Osteocyte (in vitro differentiated cells): Measurements from ENCODE around the gene BABAM2. TPM values are rescaled to one million over a fixed set of nuclear protein-coding genes. Genes with fewer than 3 reads are reported as not detected.

Experiments used
- DNase-seq: peaks from one replicate; pipeline ENCODE4 v3.0.0; 2021; ENCODE audit warnings: mixed read lengths; ENCODE audit not compliant: unreplicated experiment; ENCODE audit errors: extremely low spot score
- H3K27ac Mint-ChIP-seq: one replicate; pipeline ENCODE4 v1.8.0; 2021; ENCODE audit warnings: mild to moderate bottlenecking, mixed read lengths; ENCODE audit not compliant: unreplicated experiment
- H3K27me3 Mint-ChIP-seq: one replicate; pipeline ENCODE4 v1.8.0; 2021; ENCODE audit warnings: mixed read lengths; ENCODE audit not compliant: unreplicated experiment
- H3K36me3 Mint-ChIP-seq: one replicate; pipeline ENCODE4 v1.8.0; 2021; ENCODE audit warnings: mixed read lengths; ENCODE audit not compliant: unreplicated experiment
- H3K4me1 Mint-ChIP-seq: one replicate; pipeline ENCODE4 v1.8.0; 2021; ENCODE audit warnings: mixed read lengths; ENCODE audit not compliant: unreplicated experiment
- H3K4me3 Mint-ChIP-seq: one replicate; pipeline ENCODE4 v1.8.0; 2021; ENCODE audit warnings: mild to moderate bottlenecking, moderate library complexity, mixed read lengths; ENCODE audit not compliant: unreplicated experiment
- H3K9me3 Mint-ChIP-seq: one replicate; pipeline ENCODE4 v1.8.0; 2021; ENCODE audit warnings: mixed read lengths; ENCODE audit not compliant: unreplicated experiment
- CTCF ChIP-seq: fragments of 200-600 bp; sonication (generic); IDR thresholded peaks from 2 replicates; pipeline ENCODE4 v1.5.0; 2021; ENCODE audit warnings: antibody characterized with exemption, mild to moderate bottlenecking, moderate library complexity
- total RNA-seq: library from RNA; stranded (reverse); gene quantifications from 2 replicates; pipeline ENCODE4 v1.2.1, GENCODE V29; 2021

Gene BABAM2
- total RNA-seq, 1 donor from 2014 or later: 43.6 TPM

- no peaks in the 10 kb centered on the region for H3K9me3 Mint-ChIP-seq
- no peak for TF ChIP-seq CTCF
Observed at GRCh38 chr2:28274911-28275685, 384.6 kb downstream of the BABAM2 start.

GRCh38 chr2:28276076-28276618 lies 385.6 kb downstream of the BABAM2 start:
- Mint-ChIP-seq H3K4me1 (peaks cover 43% of the 10 kb centered on the region), H3K27ac (peak overlapping the region; percentile 86), H3K4me3 (no peak overlapping the region), H3K36me3 (peaks cover 3% of the 10 kb centered on the region), H3K9me3 (no peaks in the 10 kb centered on the region), H3K27me3 (no peaks in the 10 kb centered on the region)
- TF ChIP-seq CTCF: no peak
- no peak for DNase-seq

More at GRCh38 chr2:28274911-28275685, 384.6 kb downstream of the BABAM2 start:
- Mint-ChIP-seq H3K27ac (peak overlapping the region; percentile 86), H3K4me3 (no peak overlapping the region), H3K36me3 (no peaks in the 10 kb centered on the region), H3K27me3 (no peaks in the 10 kb centered on the region), H3K4me1 (peaks cover 45% of the 10 kb centered on the region)
- DNase-seq: no peak

- no peaks in the 10 kb centered on the region for H3K9me3 Mint-ChIP-seq
- H3K36me3 Mint-ChIP-seq: peaks cover 3% of the 10 kb centered on the region
- TF ChIP-seq CTCF: no peak
- no peak overlapping the region for H3K4me3 Mint-ChIP-seq
- no peak for DNase-seq
- H3K27me3 Mint-ChIP-seq: no peaks in the 10 kb centered on the region
- peak overlapping the region; percentile 86 for H3K27ac Mint-ChIP-seq
- peaks cover 37% of the 10 kb centered on the region for H3K4me1 Mint-ChIP-seq
Observed at GRCh38 chr2:28276807-28277206, 386.3 kb downstream of the BABAM2 start.

- no peaks in the 10 kb centered on the region for H3K27me3 Mint-ChIP-seq
- TF ChIP-seq CTCF: no peak
- no peak for DNase-seq
- H3K36me3 Mint-ChIP-seq: peaks cover 3% of the 10 kb centered on the region
- H3K4me1 Mint-ChIP-seq: peaks cover 32% of the 10 kb centered on the region
- H3K27ac Mint-ChIP-seq: no peak overlapping the region
- H3K9me3 Mint-ChIP-seq: no peaks in the 10 kb centered on the region
- no peak overlapping the region for H3K4me3 Mint-ChIP-seq
Observed at GRCh38 chr2:28277466-28277865, 386.9 kb downstream of the BABAM2 start.

- Mint-ChIP-seq H3K9me3 (no peaks in the 10 kb centered on the region), H3K27ac (no peak overlapping the region), H3K4me3 (no peak overlapping the region), H3K36me3 (peaks cover 3% of the 10 kb centered on the region), H3K4me1 (peaks cover 30% of the 10 kb centered on the region), H3K27me3 (no peaks in the 10 kb centered on the region)
- DNase-seq: no peak
- no peak for TF ChIP-seq CTCF
Observed at GRCh38 chr2:28279371-28279770, 388.8 kb downstream of the BABAM2 start.
